ENCODE data around the gene MANSC1. TPM values are rescaled to one million over a fixed set of nuclear protein-coding genes. Genes with fewer than 3 reads are reported as not detected.

Gene MANSC1
- total and polyA plus RNA-seq, 2 of the 13 experiments (the other 11 are each of a cell fraction or from before 2014, with no cell fraction given) = 1.9 to 4.2 TPM

GRCh38 chr12:12281134-12281533 is 68.9 kb downstream of the MANSC1 start:
- intact Hi-C loops (cut with micrococcal nuclease; ENCODE audit: unreplicated experiment) = no loop called here
- ATAC-seq (no peak), DNase-seq (ENCODE audit: low spot score) (no peak), FAIRE-seq (no peak)
- no peak overlapping the region for H3K9ac ChIP-seq (ENCODE audit: insufficient read depth, low read depth, low read length)
- ChIA-PET POLR2A (no interaction called here), CTCF (ENCODE audit: low intra/inter-chr PET ratio, low total read pairs) (no interaction called here)
- no peak overlapping the region for H3K4me3 ChIP-seq (replicated peaks in 1 of 3; ENCODE audit: insufficient read depth in 1 of 3, low read depth in 2 of 3, low read length in 3 of 3)
- H3K79me2 ChIP-seq (ENCODE audit: insufficient read depth, low read length) = no peaks in the 10 kb centered on the region
- H3K27me3 ChIP-seq (ENCODE audit: control insufficient read depth in 1 of 2, insufficient read depth in 2 of 2, low read length in 2 of 2) = no peaks in the 10 kb centered on the region
- no peak for TF ChIP-seq FOXA3 (CRISPR knock-in tag; IDR thresholded peaks at IDR 0.05)
- no peak for TF ChIP-seq ZMAT5 (CRISPR knock-in tag; IDR thresholded peaks at IDR 0.05; ENCODE audit: borderline replicate concordance, low read depth)
- no peak for TF ChIP-seq ISX (CRISPR knock-in tag; conservative IDR thresholded peaks at IDR 0.05)
- no peak overlapping the region for H3K4me2 ChIP-seq (ENCODE audit: low read depth, low read length)
- in situ Hi-C loops (cut with HindIII; ENCODE audit: extremely low pct_ligation_motif_present, low pct_unique_long_range_greater_than_20kb) = no loop called here
- no peaks in the 10 kb centered on the region for H4K20me1 ChIP-seq (ENCODE audit: insufficient read depth, low read length)
- no peak overlapping the region for H3K27ac ChIP-seq (ENCODE audit: extremely low read length, insufficient read depth, low read length)
- H2AFZ ChIP-seq (ENCODE audit: low read length) = no peak overlapping the region
- no peaks in the 10 kb centered on the region for H3K36me3 ChIP-seq (replicated peaks in 1 of 2; ENCODE audit: control insufficient read depth in 1 of 2, insufficient read depth in 2 of 2, low read length in 2 of 2)
- peaks cover 14% of the 10 kb centered on the region for H3K4me1 ChIP-seq (ENCODE audit: insufficient read depth, low read length)
- WGBS (ENCODE audit: low lambda C conversion rate) = 93% methylated on average over 1 of the region's 1 CpG
- no peaks in the 10 kb centered on the region for H3K9me3 ChIP-seq (ENCODE audit: low read length)
- no TSS peak for BruUV-seq (replicated peaks)

- Histone ChIP-seq H2AFZ (ENCODE audit: low read length) (no peak overlapping the region), H3K79me2 (ENCODE audit: insufficient read depth, low read length) (no peaks in the 10 kb centered on the region), H3K27ac (ENCODE audit: extremely low read length, insufficient read depth, low read length) (no peak overlapping the region), H3K27me3 (ENCODE audit: control insufficient read depth in 1 of 2, insufficient read depth in 2 of 2, low read length in 2 of 2) (no peaks in the 10 kb centered on the region), H4K20me1 (ENCODE audit: insufficient read depth, low read length) (no peaks in the 10 kb centered on the region), H3K4me2 (ENCODE audit: low read depth, low read length) (no peak overlapping the region), H3K4me3 (replicated peaks in 1 of 3; ENCODE audit: insufficient read depth in 1 of 3, low read depth in 2 of 3, low read length in 3 of 3) (no peak overlapping the region), H3K36me3 (replicated peaks in 1 of 2; ENCODE audit: control insufficient read depth in 1 of 2, insufficient read depth in 2 of 2, low read length in 2 of 2) (no peaks in the 10 kb centered on the region), H3K9ac (ENCODE audit: insufficient read depth, low read depth, low read length) (no peak overlapping the region), H3K9me3 (ENCODE audit: low read length) (no peaks in the 10 kb centered on the region), H3K4me1 (ENCODE audit: insufficient read depth, low read length) (peaks cover 13% of the 10 kb centered on the region)
- 19% methylated on average over 4 of the region's 4 CpGs for WGBS (ENCODE audit: low lambda C conversion rate)
- in situ Hi-C loops (cut with HindIII; ENCODE audit: extremely low pct_ligation_motif_present, low pct_unique_long_range_greater_than_20kb) (loop anchor here (10.0 kb wide), 1 partner anchor 46 kb away; no protein-coding TSS in a partner anchor), intact Hi-C loops (cut with micrococcal nuclease; ENCODE audit: unreplicated experiment) (no loop called here)
- POLR2A ChIA-PET = no interaction called here
- CTCF ChIA-PET (ENCODE audit: low intra/inter-chr PET ratio, low total read pairs) = no interaction called here
- ATAC-seq (no peak), DNase-seq (ENCODE audit: low spot score) (no peak), FAIRE-seq (no peak)
- no TSS peak for BruUV-seq (replicated peaks)
- no peak for TF ChIP-seq ZNF792 (CRISPR knock-in tag; IDR thresholded peaks at IDR 0.05)
- TF ChIP-seq MLLT10 (CRISPR knock-in tag; IDR thresholded peaks at IDR 0.05) = no peak
- TF ChIP-seq AFF4 (CRISPR knock-in tag; IDR thresholded peaks at IDR 0.05) = no peak
- TF ChIP-seq ATM (IDR thresholded peaks at IDR 0.05; ENCODE audit: borderline replicate concordance) = no peak
- TF ChIP-seq SOX13 (IDR thresholded peaks at IDR 0.05) = no peak
- no peak for TF ChIP-seq SOX13 (CRISPR knock-in tag; conservative IDR thresholded peaks at IDR 0.05 in 1 of 2, IDR thresholded peaks at IDR 0.05 in 1 of 2)
- no peak for TF ChIP-seq ZNF782 (CRISPR knock-in tag; IDR thresholded peaks at IDR 0.05; ENCODE audit: borderline replicate concordance)
- no peak for TF ChIP-seq ZSCAN29 (CRISPR knock-in tag; conservative IDR thresholded peaks at IDR 0.05)
- no peak for TF ChIP-seq ZNF775 (CRISPR knock-in tag; IDR thresholded peaks at IDR 0.05; ENCODE audit: borderline replicate concordance)
- TF ChIP-seq ZHX1 (CRISPR knock-in tag; IDR thresholded peaks at IDR 0.05; ENCODE audit: low read depth) = no peak
Observed at GRCh38 chr12:12278899-12279298, 71.1 kb downstream of the MANSC1 start.

Data from HepG2 (cell line).